SJSA1 (cell line): ENCODE results near the gene TRIM38. TPM values are rescaled to one million over a fixed set of nuclear protein-coding genes. Genes with fewer than 3 reads are reported as not detected.
"Not testable (repeated sequence)": the region's sequence is repeated elsewhere in the genome, so short reads cannot be mapped to it uniquely, and the experiment has no call there.

Experiments
- DNase-seq, 2 experiments: peaks; one replicate each; pipeline ENCODE4 v3.0.0-alpha.2; 2015 to 2020; ENCODE audit warnings: low spot score in 2 of 2, low read depth in 1 of 2
- H3K27ac ChIP-seq: fragments of 250-450 bp; sonication (Bioruptor Pico); 2 replicates; pipeline ENCODE4 v1.5.1; 2020; ENCODE audit warnings: mild to moderate bottlenecking, moderate library complexity
- H3K27me3 ChIP-seq: fragments of 250-450 bp; sonication (Bioruptor Pico); replicated peaks from 2 replicates; pipeline ENCODE4 v1.5.1; 2020; ENCODE audit warnings: mild to moderate bottlenecking, moderate library complexity
- H3K36me3 ChIP-seq: fragments of 250-450 bp; sonication (Bioruptor Pico); 2 replicates; pipeline ENCODE4 v1.5.1; 2020; ENCODE audit warnings: mild to moderate bottlenecking
- H3K4me1 ChIP-seq: fragments of 250-450 bp; sonication (Bioruptor Pico); replicated peaks from 2 replicates; pipeline ENCODE4 v1.6.1; 2021; ENCODE audit warnings: mild to moderate bottlenecking
- H3K4me3 ChIP-seq: fragments of 250-450 bp; sonication (Bioruptor Pico); 2 replicates; pipeline ENCODE4 v1.5.1; 2020; ENCODE audit warnings: mild to moderate bottlenecking
- H3K9me3 ChIP-seq: fragments of 250-450 bp; sonication (Bioruptor Pico); replicated peaks from 2 replicates; pipeline ENCODE4 v1.5.1; 2020; ENCODE audit warnings: mild to moderate bottlenecking
- total RNA-seq: library from RNA; depleted of rRNA; stranded (reverse); fragments of >200 nt; shearing (Covaris generic); gene quantifications from 2 replicates; pipeline ENCODE4 v1.2.3, GENCODE V29; 2014

The TRIM38 gene
- total RNA-seq, 1 experiment from 2014 or later = 7.2 TPM

DNA sequence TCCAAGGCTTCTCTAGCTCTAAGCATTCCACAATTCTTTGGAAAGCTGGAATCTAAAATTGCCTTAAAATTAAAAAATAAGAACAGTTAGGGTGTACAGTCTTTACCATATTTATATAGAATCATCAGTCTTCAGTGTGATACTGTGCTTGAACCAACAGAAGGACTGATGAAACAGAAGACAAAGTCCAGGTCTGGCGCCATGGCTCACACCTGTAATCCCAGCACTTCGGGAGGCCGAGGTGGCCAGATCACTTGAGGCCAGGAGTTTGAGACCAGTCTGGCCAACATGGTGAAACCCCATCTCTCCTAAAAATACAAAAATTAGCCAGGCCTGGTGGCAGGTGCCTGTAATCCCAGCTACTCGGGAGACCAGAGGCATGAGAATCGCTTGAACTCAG is 51.8 kb downstream of the TRIM38 start:
- not testable (repeated sequence) for H3K27ac ChIP-seq, H3K4me3 ChIP-seq, H3K36me3 ChIP-seq, H3K27me3 ChIP-seq, H3K4me1 ChIP-seq, DNase-seq, H3K9me3 ChIP-seq

DNA sequence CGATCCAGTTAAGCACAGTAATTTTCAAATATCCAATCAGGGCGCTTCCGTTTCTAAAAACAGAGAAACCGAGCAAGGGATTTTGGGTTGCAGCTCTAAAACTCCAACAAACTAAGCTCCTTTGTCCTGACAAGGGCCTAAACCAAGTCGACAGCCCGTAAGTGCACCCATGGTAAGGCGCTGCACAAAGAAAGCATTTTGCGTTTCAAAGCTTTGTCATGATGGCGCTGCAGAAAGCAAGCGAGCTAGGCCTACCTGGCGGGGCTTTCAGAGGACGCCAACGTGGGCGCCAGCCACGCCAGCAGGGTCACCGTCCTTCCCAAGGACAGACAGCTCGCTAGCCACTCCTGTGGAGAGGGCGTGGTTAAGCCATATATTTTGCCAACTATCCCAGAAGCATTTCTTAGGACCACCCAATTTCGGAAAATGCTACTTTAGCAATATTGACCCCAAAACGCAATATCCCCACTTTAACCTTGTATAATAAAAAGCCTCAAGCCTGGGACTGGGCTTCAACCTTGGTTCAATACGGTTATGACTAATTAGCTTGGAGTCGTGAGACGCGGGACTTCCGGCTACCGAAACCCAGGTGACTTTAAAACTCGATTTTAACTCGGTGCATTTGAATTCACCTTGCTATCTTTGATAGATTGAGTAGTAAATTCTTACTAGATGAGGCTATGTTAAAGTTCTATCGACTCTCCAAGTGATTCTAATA is 53.8 kb downstream of the TRIM38 start:
- no peak for DNase-seq
- Histone ChIP-seq H3K4me3 (no peak overlapping the region), H3K4me1 (no peaks in the 10 kb centered on the region), H3K36me3 (no peaks in the 10 kb centered on the region), H3K27me3 (no peaks in the 10 kb centered on the region), H3K9me3 (no peaks in the 10 kb centered on the region), H3K27ac (no peak overlapping the region)

DNA sequence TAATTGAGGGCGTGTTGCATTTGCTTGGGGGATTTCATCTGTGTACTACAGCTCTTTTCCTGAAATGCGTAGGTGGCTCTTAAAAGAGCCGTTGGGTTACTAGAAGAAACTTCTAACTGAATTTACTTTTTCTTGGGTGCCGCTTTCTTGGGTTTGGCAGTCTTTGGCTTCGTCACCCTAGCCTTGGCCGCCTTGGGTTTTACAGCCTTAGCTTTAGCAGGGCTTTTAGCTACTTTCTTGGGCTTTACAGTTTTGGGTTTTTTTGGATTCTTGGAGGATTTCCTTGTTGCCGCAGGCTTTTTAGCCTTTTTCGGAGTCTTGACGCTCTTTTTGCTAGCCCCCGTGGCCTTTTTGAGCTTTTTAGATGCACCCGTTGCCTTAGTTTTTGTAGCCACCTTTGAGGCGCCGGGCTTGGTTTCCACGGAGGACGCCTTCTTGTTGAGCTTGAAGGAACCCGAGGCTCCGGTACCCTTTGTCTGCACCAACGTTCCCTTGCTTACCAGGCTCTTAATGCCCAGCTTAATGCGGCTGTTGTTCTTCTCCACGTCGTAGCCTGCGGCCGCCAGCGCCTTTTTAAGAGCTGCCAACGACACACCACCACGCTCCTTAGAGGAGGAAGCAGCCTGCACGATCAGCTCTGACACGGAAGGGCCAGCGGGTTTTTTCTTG is 54.5 kb downstream of the TRIM38 start:
- no peak for DNase-seq
- H3K27me3 ChIP-seq = no peaks in the 10 kb centered on the region
- H3K27ac ChIP-seq = no peak overlapping the region

DNA sequence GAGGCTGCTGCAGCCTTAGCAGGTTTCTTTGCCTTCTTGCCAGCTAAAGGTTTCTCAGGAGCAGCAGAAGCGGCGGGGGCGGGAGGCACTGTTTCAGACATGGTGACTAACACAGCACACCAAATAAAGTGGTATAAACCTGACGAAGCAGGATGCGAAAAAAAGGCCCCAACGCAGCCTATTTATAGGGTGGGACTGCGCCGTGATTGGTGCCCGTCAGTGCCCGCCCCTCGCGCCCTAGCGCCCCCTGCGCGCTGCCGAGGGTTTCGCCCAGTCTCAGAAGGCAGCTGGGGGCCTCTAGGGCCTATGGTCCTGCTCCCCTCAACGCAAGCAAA is 55.0 kb downstream of the TRIM38 start:
- H3K4me3 ChIP-seq = no peak overlapping the region
- H3K27me3 ChIP-seq = no peaks in the 10 kb centered on the region
- no peaks in the 10 kb centered on the region for H3K9me3 ChIP-seq
- no peaks in the 10 kb centered on the region for H3K36me3 ChIP-seq
- peaks cover 4% of the 10 kb centered on the region; the same call in 1 of the 2 replicates for H3K4me1 ChIP-seq
- no peak overlapping the region for H3K27ac ChIP-seq
- no peak for DNase-seq

More for the DNA sequence above, 54.5 kb downstream of the TRIM38 start:
- H3K4me3 ChIP-seq = no peak overlapping the region
- H3K9me3 ChIP-seq = no peaks in the 10 kb centered on the region
- H3K4me1 ChIP-seq = peaks cover 4% of the 10 kb centered on the region; the same call in 1 of the 2 replicates
- no peaks in the 10 kb centered on the region for H3K36me3 ChIP-seq

DNA sequence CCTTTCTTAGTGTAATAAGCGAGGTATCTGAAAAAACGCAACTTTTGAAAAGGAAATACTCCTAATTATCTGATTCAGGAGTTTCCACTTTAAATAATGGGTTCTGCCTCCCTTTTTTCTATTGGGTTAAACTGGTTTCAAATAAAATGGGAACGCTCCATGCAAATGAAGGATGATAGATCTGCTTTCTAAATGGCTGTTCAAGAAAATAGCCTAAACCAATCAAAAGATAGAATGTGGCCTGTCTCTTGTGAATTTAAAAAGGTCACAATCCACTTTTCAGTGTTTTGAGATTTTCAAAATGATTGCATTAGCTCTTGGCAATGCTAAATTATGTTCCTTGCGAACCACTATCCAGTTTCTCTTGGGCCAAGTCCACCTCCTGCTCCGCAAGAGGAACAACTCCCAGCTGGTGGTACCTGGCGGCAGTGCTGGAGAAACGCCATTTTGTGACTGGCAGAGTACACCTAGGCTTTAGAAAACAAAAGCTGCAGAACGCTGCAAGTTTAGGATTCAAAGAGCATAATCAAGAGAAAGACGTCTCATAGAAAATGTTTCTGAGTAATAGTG is 56.7 kb downstream of the TRIM38 start:
- Histone ChIP-seq H3K9me3 (no peaks in the 10 kb centered on the region), H3K4me1 (peaks cover 4% of the 10 kb centered on the region; the same call in 1 of the 2 replicates), H3K27me3 (no peaks in the 10 kb centered on the region), H3K36me3 (no peaks in the 10 kb centered on the region), H3K4me3 (no peak overlapping the region), H3K27ac (no peak overlapping the region)
- DNase-seq = no peak

DNA sequence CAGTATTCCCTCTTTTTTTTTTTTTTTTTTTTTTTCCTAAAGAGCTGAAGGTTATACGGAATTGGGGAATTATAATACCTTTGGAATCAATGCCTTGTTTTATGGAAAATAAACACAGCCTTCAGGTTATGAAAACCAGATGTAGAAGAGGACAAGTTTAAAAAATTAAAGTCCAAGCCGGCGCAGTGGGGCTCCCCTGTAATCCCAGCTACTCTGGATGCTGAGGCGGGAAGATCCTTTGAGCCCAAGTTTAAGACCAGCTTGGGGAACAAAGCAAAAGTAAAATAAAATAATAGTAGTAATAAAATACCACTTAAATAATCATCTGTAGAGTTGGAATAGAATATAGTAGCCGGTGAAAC is 57.3 kb downstream of the TRIM38 start:
- peaks cover 6% of the 10 kb centered on the region for H3K4me1 ChIP-seq
- DNase-seq = no peak
- H3K27ac ChIP-seq = peak overlapping the region; percentile 97
- H3K27me3 ChIP-seq = no peaks in the 10 kb centered on the region
- H3K36me3 ChIP-seq = no peaks in the 10 kb centered on the region
- H3K9me3 ChIP-seq = no peaks in the 10 kb centered on the region
- H3K4me3 ChIP-seq = peak overlapping the region; percentile 54

DNA sequence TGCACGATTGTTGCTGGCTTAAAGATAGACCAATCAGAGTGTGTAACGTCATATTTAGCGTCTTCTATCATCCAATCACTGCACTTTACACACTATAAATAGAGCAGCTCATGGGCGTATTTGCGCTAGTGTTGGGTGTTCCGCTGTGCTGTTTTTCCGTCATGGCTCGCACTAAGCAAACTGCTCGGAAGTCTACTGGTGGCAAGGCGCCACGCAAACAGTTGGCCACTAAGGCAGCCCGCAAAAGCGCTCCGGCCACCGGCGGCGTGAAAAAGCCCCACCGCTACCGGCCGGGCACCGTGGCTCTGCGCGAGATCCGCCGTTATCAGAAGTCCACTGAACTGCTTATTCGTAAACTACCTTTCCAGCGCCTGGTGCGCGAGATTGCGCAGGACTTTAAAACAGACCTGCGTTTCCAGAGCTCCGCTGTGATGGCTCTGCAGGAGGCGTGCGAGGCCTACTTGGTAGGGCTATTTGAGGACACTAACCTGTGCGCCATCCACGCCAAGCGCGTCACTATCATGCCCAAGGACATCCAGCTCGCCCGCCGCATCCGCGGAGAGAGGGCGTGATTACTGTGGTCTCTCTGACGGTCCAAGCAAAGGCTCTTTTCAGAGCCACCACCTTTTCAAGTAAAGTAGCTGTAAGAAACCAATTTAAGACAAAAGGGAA is 57.9 kb downstream of the TRIM38 start:
- peak overlapping the region; percentile 54 for H3K4me3 ChIP-seq
- DNase-seq = peak; percentile 80 to 87
- no peaks in the 10 kb centered on the region for H3K27me3 ChIP-seq
- no peaks in the 10 kb centered on the region for H3K9me3 ChIP-seq
- H3K4me1 ChIP-seq = peaks cover 11% of the 10 kb centered on the region
- peak overlapping the region; percentile 97 for H3K27ac ChIP-seq
- H3K36me3 ChIP-seq = no peaks in the 10 kb centered on the region

DNA sequence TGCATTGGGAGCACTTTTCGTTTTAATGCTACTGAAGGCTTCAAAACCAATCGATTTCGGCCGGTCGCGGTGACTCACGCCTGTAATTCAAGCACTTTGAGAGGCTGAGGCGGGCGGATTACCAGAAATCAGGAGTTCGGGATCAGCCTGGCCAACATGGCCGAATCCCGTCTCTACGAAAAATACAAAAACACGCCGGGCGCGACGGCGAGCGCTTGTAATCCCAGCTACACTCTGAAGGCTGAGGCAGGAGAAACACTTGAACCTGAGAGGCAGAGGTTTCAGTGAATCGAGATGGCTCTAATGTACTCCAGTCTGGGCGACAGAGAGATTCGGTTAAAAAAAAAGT is 58.4 kb downstream of the TRIM38 start:
- no peaks in the 10 kb centered on the region for H3K36me3 ChIP-seq
- no peaks in the 10 kb centered on the region for H3K27me3 ChIP-seq
- peak overlapping the region; percentile 54 for H3K4me3 ChIP-seq
- peak; percentile 76 to 90 for DNase-seq
- peak overlapping the region; percentile 97 for H3K27ac ChIP-seq
- peaks cover 16% of the 10 kb centered on the region for H3K4me1 ChIP-seq
- H3K9me3 ChIP-seq = no peaks in the 10 kb centered on the region

DNA sequence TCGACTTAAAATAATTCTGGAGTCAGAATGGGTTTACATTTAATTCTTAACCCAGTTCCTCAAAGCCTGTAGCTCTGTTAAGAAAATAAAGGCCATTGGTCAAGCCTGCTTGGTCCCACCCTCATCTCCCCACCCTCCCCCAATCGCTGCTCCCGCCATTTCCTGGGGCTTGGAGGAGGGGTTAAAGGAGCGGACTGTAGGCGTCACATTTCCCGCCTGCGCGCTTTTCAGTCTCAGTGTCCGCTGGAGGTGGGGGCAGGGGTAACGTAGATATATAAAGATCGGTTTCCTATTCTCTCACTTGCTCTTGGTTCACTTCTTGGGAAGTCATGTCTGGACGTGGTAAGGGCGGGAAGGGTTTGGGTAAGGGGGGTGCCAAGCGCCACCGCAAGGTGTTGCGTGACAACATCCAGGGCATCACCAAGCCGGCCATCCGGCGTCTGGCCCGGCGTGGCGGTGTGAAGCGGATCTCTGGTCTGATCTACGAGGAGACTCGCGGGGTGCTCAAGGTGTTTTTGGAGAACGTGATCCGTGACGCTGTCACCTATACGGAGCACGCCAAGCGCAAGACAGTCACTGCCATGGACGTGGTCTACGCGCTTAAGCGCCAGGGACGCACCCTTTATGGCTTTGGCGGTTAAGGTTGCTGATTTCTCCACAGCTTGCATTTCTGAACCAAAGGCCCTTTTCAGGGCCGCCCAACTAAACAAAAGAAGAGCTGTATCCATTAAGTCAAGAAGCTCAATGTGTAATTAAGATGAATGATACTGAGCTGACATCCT is 58.9 kb downstream of the TRIM38 start:
- Histone ChIP-seq H3K36me3 (no peaks in the 10 kb centered on the region), H3K4me1 (peaks cover 19% of the 10 kb centered on the region), H3K27me3 (no peaks in the 10 kb centered on the region), H3K9me3 (no peaks in the 10 kb centered on the region), H3K27ac (peak overlapping the region; percentile 97), H3K4me3 (peak overlapping the region; percentile 54)
- peak; percentile 95 to 97 for DNase-seq

DNA sequence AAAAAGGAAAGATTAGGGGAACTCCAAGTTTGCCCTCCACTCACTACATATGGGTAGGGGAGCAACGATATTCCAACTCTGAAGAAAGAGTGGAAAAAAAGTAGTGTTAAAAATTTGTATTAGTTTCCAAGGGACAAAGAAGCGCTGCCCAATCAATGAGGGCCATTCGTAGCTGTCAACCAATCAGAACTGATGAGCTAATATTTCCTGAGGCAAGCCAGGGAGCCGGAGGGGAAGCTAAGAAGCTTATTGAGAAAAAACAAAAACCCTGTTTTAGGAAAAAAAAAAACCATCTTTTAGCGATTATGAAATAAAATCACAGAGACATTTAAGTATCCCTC is 59.5 kb downstream of the TRIM38 start:
- H3K9me3 ChIP-seq = no peaks in the 10 kb centered on the region
- H3K4me1 ChIP-seq = peaks cover 19% of the 10 kb centered on the region
- DNase-seq = peak; percentile 66 to 83
- no peaks in the 10 kb centered on the region for H3K27me3 ChIP-seq
- no peaks in the 10 kb centered on the region for H3K36me3 ChIP-seq
- H3K27ac ChIP-seq = peak overlapping the region; percentile 97
- peak overlapping the region; percentile 54 for H3K4me3 ChIP-seq

DNA sequence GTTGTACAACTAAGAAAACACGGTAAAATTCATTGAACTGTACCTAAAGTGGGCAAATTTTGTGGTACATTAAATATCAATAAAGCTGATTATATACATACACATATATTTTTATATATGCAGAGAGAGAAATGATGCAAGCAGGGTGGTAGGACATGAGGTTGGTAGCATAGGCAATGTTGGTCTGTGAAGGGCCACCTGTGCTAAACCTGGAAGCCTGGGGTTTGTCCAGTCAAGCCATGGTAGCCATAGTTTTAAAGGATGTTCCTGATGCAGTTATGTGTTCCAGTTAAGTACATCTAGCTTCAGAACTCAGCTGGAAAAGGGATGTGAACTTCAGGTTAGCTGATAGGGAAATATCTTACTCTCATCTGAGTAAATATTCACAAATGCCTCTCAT is 60.1 kb downstream of the TRIM38 start:
- DNase-seq = no peak
- H3K27ac ChIP-seq = peak overlapping the region; percentile 97
- H3K9me3 ChIP-seq = no peaks in the 10 kb centered on the region
- no peak overlapping the region for H3K4me3 ChIP-seq
- no peaks in the 10 kb centered on the region for H3K27me3 ChIP-seq
- H3K4me1 ChIP-seq = peaks cover 23% of the 10 kb centered on the region
- no peaks in the 10 kb centered on the region for H3K36me3 ChIP-seq

DNA sequence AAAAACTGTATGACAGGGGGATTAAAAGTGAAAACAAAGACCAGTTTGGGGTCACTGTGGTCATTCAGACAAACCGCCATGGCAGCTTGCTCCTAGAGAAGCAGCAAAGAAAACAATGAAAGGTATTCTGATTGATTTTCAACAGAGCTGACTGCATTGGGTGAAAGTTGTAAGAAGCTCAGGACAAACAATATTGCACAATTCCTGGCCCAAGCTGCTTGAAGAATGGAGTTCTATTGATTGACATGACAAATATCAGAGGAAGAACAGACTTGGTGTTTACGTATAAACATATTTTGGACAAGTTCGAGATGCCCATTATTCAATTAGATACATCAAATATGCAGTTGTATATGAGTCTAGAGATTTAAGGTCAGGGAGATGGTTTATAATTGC is 62.0 kb downstream of the TRIM38 start:
- peak overlapping the region; percentile 95; the same call in 1 of the 2 replicates for H3K27ac ChIP-seq
- H3K9me3 ChIP-seq = no peaks in the 10 kb centered on the region
- H3K36me3 ChIP-seq = no peaks in the 10 kb centered on the region
- no peak for DNase-seq
- no peaks in the 10 kb centered on the region for H3K27me3 ChIP-seq
- peaks cover 34% of the 10 kb centered on the region for H3K4me1 ChIP-seq
- H3K4me3 ChIP-seq = no peak overlapping the region

DNA sequence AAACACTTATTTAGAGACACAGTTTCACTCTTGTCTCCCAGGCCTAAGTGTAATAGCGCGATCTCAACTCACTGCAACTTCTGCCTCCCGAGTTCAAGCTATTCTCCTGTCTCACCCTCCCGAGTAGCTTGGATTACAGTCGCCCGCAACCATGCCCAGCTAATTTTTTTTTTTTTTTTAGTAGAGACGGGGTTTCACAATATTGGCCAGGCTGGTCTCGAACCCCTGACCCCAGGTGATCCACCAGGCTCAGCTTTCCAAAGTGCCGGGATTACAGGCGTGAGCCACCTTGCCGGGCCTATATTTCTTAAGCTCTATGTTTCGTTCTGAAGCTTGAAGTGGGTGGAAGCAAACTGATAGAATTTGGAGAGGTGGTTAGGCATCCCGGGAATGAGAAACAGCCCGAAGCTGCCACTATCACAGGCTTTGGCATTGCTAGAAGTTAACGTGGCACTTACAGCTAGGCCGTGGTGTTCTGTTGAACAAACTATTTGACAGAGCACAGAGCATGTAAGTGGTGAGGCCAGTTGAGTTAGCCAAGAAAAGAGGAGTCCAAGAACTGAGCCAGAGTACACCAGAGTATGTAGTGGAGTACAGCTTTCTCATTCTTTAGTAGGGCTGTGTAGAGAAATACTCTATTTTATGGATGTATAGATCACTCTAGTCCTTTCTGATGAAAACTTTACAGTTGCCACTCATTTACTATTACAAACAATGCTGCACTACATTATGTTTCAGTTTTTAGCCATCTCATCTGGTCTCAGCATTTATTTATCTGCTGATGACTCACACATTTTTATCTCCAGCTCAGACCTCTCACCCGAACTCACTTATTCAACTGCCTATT is 62.7 kb downstream of the TRIM38 start:
- no peaks in the 10 kb centered on the region for H3K9me3 ChIP-seq
- DNase-seq = peak; percentile 45 to 84
- no peaks in the 10 kb centered on the region for H3K36me3 ChIP-seq
- peak overlapping the region; percentile 95 for H3K27ac ChIP-seq
- H3K4me1 ChIP-seq = peaks cover 39% of the 10 kb centered on the region
- no peaks in the 10 kb centered on the region for H3K27me3 ChIP-seq
- H3K4me3 ChIP-seq = peak overlapping the region; percentile 45; the same call in 1 of the 2 replicates
